Measurements from ENCODE around the gene KIAA0930.

DNA sequence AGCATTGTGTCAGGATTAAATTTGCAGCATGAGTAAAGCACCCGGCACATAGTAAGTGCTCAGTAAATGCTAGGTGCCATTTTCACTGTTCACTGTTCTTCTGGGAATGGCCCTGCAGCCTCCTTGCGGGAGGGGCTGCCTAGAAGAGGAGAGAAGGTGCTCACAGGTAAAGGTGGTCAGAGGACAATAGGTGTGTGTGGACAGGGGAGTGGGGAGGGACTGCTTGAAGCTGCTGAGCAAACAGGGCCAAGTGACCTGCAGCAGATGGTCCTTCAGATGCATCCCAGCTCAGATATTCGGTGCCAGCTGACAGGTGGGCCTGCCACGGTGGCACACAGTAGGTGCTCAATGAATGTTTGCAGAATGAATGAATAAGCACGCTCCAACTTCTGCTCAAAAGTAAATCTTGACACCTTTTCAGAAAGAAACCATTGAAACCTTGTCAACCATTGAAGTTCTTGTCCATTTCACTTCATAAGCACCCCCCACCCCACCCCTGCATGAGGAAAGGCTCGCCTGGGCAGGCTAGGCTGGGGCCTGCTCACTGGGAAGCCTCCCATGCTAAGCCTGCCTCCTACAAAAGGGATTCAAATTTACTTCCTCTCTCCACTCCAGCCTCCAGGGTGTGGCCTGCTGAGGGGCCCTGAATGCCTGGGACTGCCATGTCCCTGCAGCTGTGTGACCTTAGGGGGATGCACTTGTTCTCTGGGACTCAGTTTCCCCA, 1.6 kb downstream of the KIAA0930 start:
- TF ChIP-seq, protein P1, sequence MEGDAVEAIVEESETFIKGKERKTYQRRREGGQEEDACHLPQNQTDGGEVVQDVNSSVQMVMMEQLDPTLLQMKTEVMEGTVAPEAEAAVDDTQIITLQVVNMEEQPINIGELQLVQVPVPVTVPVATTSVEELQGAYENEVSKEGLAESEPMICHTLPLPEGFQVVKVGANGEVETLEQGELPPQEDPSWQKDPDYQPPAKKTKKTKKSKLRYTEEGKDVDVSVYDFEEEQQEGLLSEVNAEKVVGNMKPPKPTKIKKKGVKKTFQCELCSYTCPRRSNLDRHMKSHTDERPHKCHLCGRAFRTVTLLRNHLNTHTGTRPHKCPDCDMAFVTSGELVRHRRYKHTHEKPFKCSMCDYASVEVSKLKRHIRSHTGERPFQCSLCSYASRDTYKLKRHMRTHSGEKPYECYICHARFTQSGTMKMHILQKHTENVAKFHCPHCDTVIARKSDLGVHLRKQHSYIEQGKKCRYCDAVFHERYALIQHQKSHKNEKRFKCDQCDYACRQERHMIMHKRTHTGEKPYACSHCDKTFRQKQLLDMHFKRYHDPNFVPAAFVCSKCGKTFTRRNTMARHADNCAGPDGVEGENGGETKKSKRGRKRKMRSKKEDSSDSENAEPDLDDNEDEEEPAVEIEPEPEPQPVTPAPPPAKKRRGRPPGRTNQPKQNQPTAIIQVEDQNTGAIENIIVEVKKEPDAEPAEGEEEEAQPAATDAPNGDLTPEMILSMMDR (IDR thresholded peaks at IDR 0.05) = no peak
- TF ChIP-seq POLR2A (IDR thresholded peaks at IDR 0.05) = no peak

Measured in uterus (tissue), 2 donors.